Measurements from ENCODE around the gene GRID2.

DNA sequence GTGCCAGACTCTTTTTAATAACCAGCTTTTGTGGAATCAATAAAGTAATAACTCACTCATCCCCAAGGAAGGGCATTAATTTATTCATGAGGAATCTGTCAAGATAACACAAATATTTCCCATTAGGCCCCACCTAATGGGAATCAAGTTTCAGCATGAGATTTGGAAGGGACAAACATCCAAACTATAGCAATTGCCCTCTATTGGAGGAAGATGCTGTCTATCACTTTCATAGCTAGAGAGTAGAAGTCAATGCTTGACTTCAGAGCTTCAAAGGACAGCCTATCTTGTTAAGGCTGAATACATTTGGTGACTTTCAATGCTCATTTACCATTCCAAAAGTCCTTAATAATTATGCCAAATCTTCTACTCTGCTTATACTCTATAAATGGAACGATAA lies 1439.9 kb downstream of the GRID2 start:
- no peak for TF ChIP-seq CTCF (IDR thresholded peaks at IDR 0.05)
- TF ChIP-seq EP300 (IDR thresholded peaks at IDR 0.05): no peak
- no peak for TF ChIP-seq POLR2A (IDR thresholded peaks at IDR 0.05)
- no peak for TF ChIP-seq POLR2AphosphoS5 (IDR thresholded peaks at IDR 0.05)

Measured in stomach (tissue), 4 donors.